GM21737 (cell line): ENCODE data around the gene COPRS.
"Not testable (repeated sequence)": the region's sequence is repeated elsewhere in the genome, so short reads cannot be mapped to it uniquely, and the experiment has no call there.

Experiments
- ATAC-seq: cut with Tn5 transposase; IDR thresholded peaks from one replicate; pipeline ENCODE4 v1.9.1; 2021; ENCODE audit warnings: mild to moderate bottlenecking, moderate library complexity; ENCODE audit not compliant: unreplicated experiment

COPRS gene

GRCh38 chr17:31811101-31811500, 47.9 kb downstream of the COPRS start:
- no peak for ATAC-seq

GRCh38 chr17:31809876-31810275, 49.2 kb downstream of the COPRS start:
- not testable (repeated sequence) for ATAC-seq

- ATAC-seq = no peak
Observed at GRCh38 chr17:31808521-31809050, 50.5 kb downstream of the COPRS start.

DNA sequence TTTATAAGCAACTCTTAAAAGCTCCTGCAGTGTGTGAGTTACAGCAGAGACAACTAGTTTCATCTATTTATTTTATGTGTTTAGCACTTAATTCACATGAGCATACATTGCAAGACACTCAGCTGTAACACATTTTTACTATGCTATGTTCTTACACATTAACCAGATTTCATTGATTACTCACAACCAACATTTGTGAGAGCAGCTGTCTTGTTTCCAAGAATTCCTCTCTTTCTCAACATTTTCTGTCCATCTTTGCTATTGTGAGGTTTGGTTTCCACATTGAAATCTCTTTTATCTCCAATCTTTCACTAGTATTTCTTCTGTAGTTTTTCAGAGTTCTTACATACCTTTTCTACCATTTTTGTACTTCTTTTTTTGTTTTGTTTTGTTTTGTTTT, 51.2 kb downstream of the COPRS start:
- ATAC-seq = no peak

GRCh38 chr17:31806921-31807320, 52.1 kb downstream of the COPRS start:
- ATAC-seq = no peak

DNA sequence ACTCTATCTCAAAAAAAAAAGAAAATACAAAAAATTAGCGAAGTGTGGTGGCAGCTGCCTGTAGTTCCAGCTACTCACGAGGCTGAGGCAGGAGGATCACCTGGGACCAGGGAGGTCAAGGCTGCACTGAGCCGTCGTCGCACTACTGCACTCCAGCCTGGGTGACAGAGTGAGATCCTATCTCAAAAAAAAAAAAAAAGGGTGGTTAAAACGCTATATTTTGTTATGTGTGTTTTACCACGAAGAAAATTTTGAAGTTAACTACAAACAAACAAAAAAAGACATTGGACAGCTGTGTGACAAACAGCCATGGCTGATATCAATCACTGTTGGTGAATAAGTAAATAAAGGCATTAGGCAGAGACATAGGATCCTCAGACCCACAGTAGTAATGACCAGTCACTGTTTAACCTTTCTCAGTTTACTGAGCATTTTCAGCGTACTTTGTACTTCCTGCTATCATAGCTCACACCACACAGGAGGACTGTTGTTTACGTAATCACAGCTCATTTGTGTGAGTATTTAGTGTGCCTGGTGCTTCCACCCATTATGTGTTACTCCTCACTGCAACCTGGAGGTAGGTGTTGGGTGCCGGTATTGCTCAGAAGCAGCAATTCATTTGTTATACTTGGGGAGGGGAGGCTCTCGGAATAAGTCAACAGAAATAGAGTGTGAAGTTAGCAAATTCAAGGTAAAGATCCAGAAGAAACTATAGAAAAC, 55.4 kb downstream of the COPRS start:
- no peak for ATAC-seq

DNA sequence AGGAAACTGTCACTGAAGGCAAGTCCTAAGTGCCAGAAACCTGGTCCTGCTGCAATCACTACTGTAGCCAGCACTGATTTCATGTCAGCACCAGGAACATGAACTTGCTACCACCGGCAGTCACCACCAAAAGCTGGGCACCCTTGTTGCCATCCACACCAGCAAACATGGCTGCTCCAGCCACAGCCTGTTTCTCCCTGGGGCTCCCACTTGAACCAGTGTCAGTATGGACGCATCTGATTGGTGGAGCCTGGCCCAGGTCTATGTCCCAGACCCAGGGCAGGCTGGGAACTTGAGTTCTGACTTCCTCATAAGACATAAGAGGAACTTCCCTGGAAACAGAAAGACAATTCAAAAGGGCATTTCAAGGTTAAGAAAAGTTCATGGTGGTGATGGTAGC, 56.5 kb downstream of the COPRS start:
- no peak for ATAC-seq
